Measurements from ENCODE around the gene DENND1A.

Gene DENND1A

GRCh38 chr9:123470121-123470782 lies 459.7 kb downstream of the DENND1A start:
- Histone ChIP-seq H3K27me3 (ENCODE audit: control insufficient read depth, insufficient read depth, low read length) (no peaks in the 10 kb centered on the region), H3K4me3 (ENCODE audit: low read length) (no peak overlapping the region), H3K9ac (ENCODE audit: low read depth, low read length) (no peak overlapping the region), H3K4me2 (ENCODE audit: low read length) (no peak overlapping the region), H3K36me3 (ENCODE audit: insufficient read depth, low read length) (no peaks in the 10 kb centered on the region), H3K9me3 (replicated peaks; ENCODE audit: low read length) (no peaks in the 10 kb centered on the region), H3K4me1 (ENCODE audit: control insufficient read depth, insufficient read depth, low read length) (no peaks in the 10 kb centered on the region)

- Histone ChIP-seq H3K27me3 (ENCODE audit: control insufficient read depth, insufficient read depth, low read length) (no peaks in the 10 kb centered on the region), H3K4me1 (ENCODE audit: control insufficient read depth, insufficient read depth, low read length) (no peaks in the 10 kb centered on the region), H3K4me2 (ENCODE audit: low read length) (no peak overlapping the region), H3K9ac (ENCODE audit: low read depth, low read length) (no peak overlapping the region), H3K4me3 (ENCODE audit: low read length) (no peak overlapping the region), H3K36me3 (ENCODE audit: insufficient read depth, low read length) (no peaks in the 10 kb centered on the region), H3K9me3 (replicated peaks; ENCODE audit: low read length) (no peaks in the 10 kb centered on the region)
Observed at GRCh38 chr9:123469282-123469681, 460.6 kb downstream of the DENND1A start.

GRCh38 chr9:123468541-123468940 lies 461.4 kb downstream of the DENND1A start:
- Histone ChIP-seq H3K4me3 (ENCODE audit: low read length) (no peak overlapping the region), H3K27me3 (ENCODE audit: control insufficient read depth, insufficient read depth, low read length) (no peaks in the 10 kb centered on the region), H3K9me3 (replicated peaks; ENCODE audit: low read length) (no peaks in the 10 kb centered on the region), H3K36me3 (ENCODE audit: insufficient read depth, low read length) (no peaks in the 10 kb centered on the region), H3K4me1 (ENCODE audit: control insufficient read depth, insufficient read depth, low read length) (no peaks in the 10 kb centered on the region), H3K9ac (ENCODE audit: low read depth, low read length) (no peak overlapping the region), H3K4me2 (ENCODE audit: low read length) (no peak overlapping the region)

- Histone ChIP-seq H3K36me3 (ENCODE audit: insufficient read depth, low read length) (no peaks in the 10 kb centered on the region), H3K4me1 (ENCODE audit: control insufficient read depth, insufficient read depth, low read length) (no peaks in the 10 kb centered on the region), H3K4me2 (ENCODE audit: low read length) (no peak overlapping the region)
Observed at GRCh38 chr9:123465304-123465703, 464.6 kb downstream of the DENND1A start.

GRCh38 chr9:123460091-123460490 lies 469.8 kb downstream of the DENND1A start:
- Histone ChIP-seq H3K27me3 (ENCODE audit: control insufficient read depth, insufficient read depth, low read length) (no peaks in the 10 kb centered on the region), H3K4me1 (ENCODE audit: control insufficient read depth, insufficient read depth, low read length) (no peaks in the 10 kb centered on the region), H3K36me3 (ENCODE audit: insufficient read depth, low read length) (no peaks in the 10 kb centered on the region), H3K4me3 (ENCODE audit: low read length) (no peak overlapping the region), H3K9ac (ENCODE audit: low read depth, low read length) (no peak overlapping the region), H3K9me3 (replicated peaks; ENCODE audit: low read length) (no peaks in the 10 kb centered on the region), H3K4me2 (ENCODE audit: low read length) (no peak overlapping the region)

More at GRCh38 chr9:123465304-123465703, 464.6 kb downstream of the DENND1A start:
- H3K9me3 ChIP-seq (replicated peaks; ENCODE audit: low read length), result no peaks in the 10 kb centered on the region
- H3K4me3 ChIP-seq (ENCODE audit: low read length), result no peak overlapping the region
- no peaks in the 10 kb centered on the region for H3K27me3 ChIP-seq (ENCODE audit: control insufficient read depth, insufficient read depth, low read length)
- no peak overlapping the region for H3K9ac ChIP-seq (ENCODE audit: low read depth, low read length)

- Histone ChIP-seq H3K4me1 (ENCODE audit: control insufficient read depth, insufficient read depth, low read length) (no peaks in the 10 kb centered on the region), H3K9me3 (replicated peaks; ENCODE audit: low read length) (no peaks in the 10 kb centered on the region), H3K4me3 (ENCODE audit: low read length) (no peak overlapping the region), H3K36me3 (ENCODE audit: insufficient read depth, low read length) (no peaks in the 10 kb centered on the region), H3K9ac (ENCODE audit: low read depth, low read length) (no peak overlapping the region), H3K27me3 (ENCODE audit: control insufficient read depth, insufficient read depth, low read length) (no peaks in the 10 kb centered on the region), H3K4me2 (ENCODE audit: low read length) (no peak overlapping the region)
Observed at GRCh38 chr9:123457583-123457982, 472.3 kb downstream of the DENND1A start.

- no peaks in the 10 kb centered on the region for H3K9me3 ChIP-seq (replicated peaks; ENCODE audit: low read length)
- H3K4me2 ChIP-seq (ENCODE audit: low read length), result no peak overlapping the region
- no peak overlapping the region for H3K4me3 ChIP-seq (ENCODE audit: low read length)
- H3K4me1 ChIP-seq (ENCODE audit: control insufficient read depth, insufficient read depth, low read length), result no peaks in the 10 kb centered on the region
- H3K36me3 ChIP-seq (ENCODE audit: insufficient read depth, low read length), result no peaks in the 10 kb centered on the region
- H3K27me3 ChIP-seq (ENCODE audit: control insufficient read depth, insufficient read depth, low read length), result no peaks in the 10 kb centered on the region
- H3K9ac ChIP-seq (ENCODE audit: low read depth, low read length), result no peak overlapping the region
Observed at GRCh38 chr9:123456011-123456410, 473.9 kb downstream of the DENND1A start.

GRCh38 chr9:123455187-123455586 lies 474.7 kb downstream of the DENND1A start:
- Histone ChIP-seq H3K36me3 (ENCODE audit: insufficient read depth, low read length) (no peaks in the 10 kb centered on the region), H3K4me1 (ENCODE audit: control insufficient read depth, insufficient read depth, low read length) (no peaks in the 10 kb centered on the region), H3K9ac (ENCODE audit: low read depth, low read length) (no peak overlapping the region), H3K27me3 (ENCODE audit: control insufficient read depth, insufficient read depth, low read length) (no peaks in the 10 kb centered on the region), H3K9me3 (replicated peaks; ENCODE audit: low read length) (no peaks in the 10 kb centered on the region), H3K4me2 (ENCODE audit: low read length) (no peak overlapping the region), H3K4me3 (ENCODE audit: low read length) (no peak overlapping the region)

- Histone ChIP-seq H3K36me3 (ENCODE audit: insufficient read depth, low read length) (no peaks in the 10 kb centered on the region), H3K27me3 (ENCODE audit: control insufficient read depth, insufficient read depth, low read length) (no peaks in the 10 kb centered on the region), H3K4me2 (ENCODE audit: low read length) (no peak overlapping the region), H3K9me3 (replicated peaks; ENCODE audit: low read length) (no peaks in the 10 kb centered on the region), H3K4me1 (ENCODE audit: control insufficient read depth, insufficient read depth, low read length) (no peaks in the 10 kb centered on the region), H3K4me3 (ENCODE audit: low read length) (no peak overlapping the region), H3K9ac (ENCODE audit: low read depth, low read length) (no peak overlapping the region)
Observed at GRCh38 chr9:123454361-123454760, 475.6 kb downstream of the DENND1A start.

- H3K36me3 ChIP-seq (ENCODE audit: insufficient read depth, low read length), result no peaks in the 10 kb centered on the region
Observed at GRCh38 chr9:123453831-123454321, 476.1 kb downstream of the DENND1A start.

GRCh38 chr9:123453076-123453667 lies 476.8 kb downstream of the DENND1A start:
- Histone ChIP-seq H3K9ac (ENCODE audit: low read depth, low read length) (no peak overlapping the region), H3K27me3 (ENCODE audit: control insufficient read depth, insufficient read depth, low read length) (no peaks in the 10 kb centered on the region), H3K9me3 (replicated peaks; ENCODE audit: low read length) (no peaks in the 10 kb centered on the region), H3K4me1 (ENCODE audit: control insufficient read depth, insufficient read depth, low read length) (no peaks in the 10 kb centered on the region), H3K4me2 (ENCODE audit: low read length) (no peak overlapping the region), H3K36me3 (ENCODE audit: insufficient read depth, low read length) (no peaks in the 10 kb centered on the region), H3K4me3 (ENCODE audit: low read length) (no peak overlapping the region)

More at GRCh38 chr9:123453831-123454321, 476.1 kb downstream of the DENND1A start:
- Histone ChIP-seq H3K4me3 (ENCODE audit: low read length) (no peak overlapping the region), H3K9ac (ENCODE audit: low read depth, low read length) (no peak overlapping the region), H3K27me3 (ENCODE audit: control insufficient read depth, insufficient read depth, low read length) (no peaks in the 10 kb centered on the region), H3K9me3 (replicated peaks; ENCODE audit: low read length) (no peaks in the 10 kb centered on the region), H3K4me1 (ENCODE audit: control insufficient read depth, insufficient read depth, low read length) (no peaks in the 10 kb centered on the region), H3K4me2 (ENCODE audit: low read length) (no peak overlapping the region)

- Histone ChIP-seq H3K27me3 (ENCODE audit: control insufficient read depth, insufficient read depth, low read length) (no peaks in the 10 kb centered on the region), H3K36me3 (ENCODE audit: insufficient read depth, low read length) (no peaks in the 10 kb centered on the region), H3K9ac (ENCODE audit: low read depth, low read length) (no peak overlapping the region), H3K9me3 (replicated peaks; ENCODE audit: low read length) (no peaks in the 10 kb centered on the region), H3K4me1 (ENCODE audit: control insufficient read depth, insufficient read depth, low read length) (no peaks in the 10 kb centered on the region), H3K4me2 (ENCODE audit: low read length) (no peak overlapping the region), H3K4me3 (ENCODE audit: low read length) (no peak overlapping the region)
Observed at GRCh38 chr9:123450996-123451395, 478.9 kb downstream of the DENND1A start.

All from skeletal muscle satellite cell (primary cell).